Measurements from ENCODE around the gene BCL7C. TPM values are rescaled to one million over a fixed set of nuclear protein-coding genes. Genes with fewer than 3 reads are reported as not detected.

BCL7C gene
- total and polyA plus RNA-seq, 2 of the 13 experiments (the other 11 are each of a cell fraction or from before 2014, with no cell fraction given): 17.7 to 33.8 TPM

GRCh38 chr16:30896889-30897733 lies 3.2 kb upstream of the BCL7C start (continued):
- TF ChIP-seq ZNF407 (CRISPR knock-in tag; IDR thresholded peaks at IDR 0.05; ENCODE audit: not compliant biosample characterization): no peak
- TF ChIP-seq GABPA (IDR thresholded peaks at IDR 0.05; ENCODE audit: low read depth, low read length): peak; percentile 56
- TF ChIP-seq GABPA (CRISPR knock-in tag; IDR thresholded peaks at IDR 0.05; ENCODE audit: low read depth): peak; percentile 90
- TF ChIP-seq ZNF460 (CRISPR knock-in tag; IDR thresholded peaks at IDR 0.05; ENCODE audit: borderline replicate concordance): no peak
- no peak for TF ChIP-seq CHCHD3 (CRISPR knock-in tag; IDR thresholded peaks at IDR 0.05)
- TF ChIP-seq ZNF768 (CRISPR knock-in tag; IDR thresholded peaks at IDR 0.05): no peak
- TF ChIP-seq MAFG (CRISPR knock-in tag; IDR thresholded peaks at IDR 0.05): no peak
- no peak for TF ChIP-seq ZNF329 (CRISPR knock-in tag; IDR thresholded peaks at IDR 0.05; ENCODE audit: low read depth)
- TF ChIP-seq POLR2G (IDR thresholded peaks at IDR 0.05; ENCODE audit: low read depth, low read length): no peak
- TF ChIP-seq DRAP1 (CRISPR knock-in tag; IDR thresholded peaks at IDR 0.05): no peak
- no peak for TF ChIP-seq EHMT2 (IDR thresholded peaks at IDR 0.05; ENCODE audit: borderline replicate concordance, low read depth, low read length)
- no peak for TF ChIP-seq U2AF1 (optimal IDR thresholded peaks at IDR 0.05; ENCODE audit: low read depth, low read length)
- peak; percentile 82 for TF ChIP-seq TEAD3 (CRISPR knock-in tag; optimal IDR thresholded peaks at IDR 0.05; ENCODE audit: borderline replicate concordance)

Measured in HepG2 (cell line).